T-cell (primary cell): ENCODE data around the gene SLC6A6. TPM values are rescaled to one million over a fixed set of nuclear protein-coding genes. Genes with fewer than 3 reads are reported as not detected.

ENCODE experiments used
- ATAC-seq, 4 experiments: fragments of 200-7000 bp in 3 of 4; fragments of 150-1000 bp in 1 of 4; cut with Tn5 transposase; replicated peaks in 1 of 4; 1 replicate in 3 of 4; 2 replicates in 1 of 4; pipeline ENCODE4 v1.10.0; 2021; ENCODE audit warnings: moderate library complexity in 3 of 4, mild to moderate bottlenecking in 2 of 4, moderate number of reproducible peaks in 1 of 4
- CTCF ChIA-PET, 2 donors: fragments of 300-600 bp; sonication (Branson Sonifier 250); formaldehyde crosslinking; loops; one replicate each; lab custom pipeline; 2022; ENCODE audit warnings: antibody characterized with exemption in 2 of 2; lab: Charles Lee
- POLR2A ChIA-PET, 2 donors: fragments of 300-600 bp; sonication (Branson Sonifier 250); formaldehyde crosslinking; loops; one replicate each; lab custom pipeline; 2022; ENCODE audit warnings: antibody characterized with exemption in 2 of 2; lab: Charles Lee
- DNase-seq, 35 experiments: peaks; one replicate each; pipeline versions ENCODE4 v3.0.0 to v3.0.0-alpha.2; 2013 to 2023
- H3K27ac ChIP-seq: one replicate; pipeline ENCODE4 v1.5.1; 2013; ENCODE audit warnings: low read length
- H3K27me3 ChIP-seq, 2 experiments: replicated peaks in 1 of 2; 1 replicate in 1 of 2; 2 replicates in 1 of 2; pipeline versions ENCODE4 v1.6.1 to v1.7.0; 2013; ENCODE audit warnings: low read length in 1 of 2, mixed read lengths in 1 of 2; ENCODE audit not compliant: control insufficient read depth in 2 of 2, insufficient read depth in 2 of 2; ENCODE audit errors: extremely low read depth in 1 of 2
- H3K36me3 ChIP-seq, 2 donors: 1 replicate in 1 of 2; 2 replicates in 1 of 2; pipeline versions ENCODE4 v1.6.1 to v1.7.0; 2013; ENCODE audit warnings: low read length in 1 of 2; ENCODE audit not compliant: control insufficient read depth in 2 of 2, insufficient read depth in 1 of 2; ENCODE audit errors: extremely low read depth in 1 of 2
- H3K4me1 ChIP-seq, 2 experiments: 1 replicate in 1 of 2; 2 replicates in 1 of 2; pipeline versions ENCODE4 v1.6.1 to v1.7.0; 2013; ENCODE audit warnings: low read length in 2 of 2, mixed read lengths in 1 of 2; ENCODE audit not compliant: insufficient read depth in 2 of 2, control insufficient read depth in 1 of 2; ENCODE audit errors: extremely low read depth in 1 of 2
- H3K4me3 ChIP-seq, 2 donors: 1 replicate in 1 of 2; 2 replicates in 1 of 2; pipeline versions ENCODE4 v1.5.1 to v1.7.0; 2013; ENCODE audit warnings: mild to moderate bottlenecking in 2 of 2, low read length in 1 of 2, moderate library complexity in 1 of 2; ENCODE audit not compliant: control insufficient read depth in 1 of 2; ENCODE audit errors: extremely low read depth in 1 of 2
- H3K9me3 ChIP-seq: 2 replicates; pipeline ENCODE4 v1.7.0; 2013
- H3K27ac Mint-ChIP-seq, 2 donors: one replicate each; pipeline ENCODE4 v1.8.0; 2020 to 2021; ENCODE audit warnings: mild to moderate bottlenecking in 2 of 2, mixed read lengths in 2 of 2
- H3K27me3 Mint-ChIP-seq, 2 donors: one replicate each; pipeline ENCODE4 v1.8.0; 2021 to 2022; ENCODE audit warnings: mixed read lengths in 2 of 2
- H3K36me3 Mint-ChIP-seq: one replicate; pipeline ENCODE4 v1.8.0; 2021; ENCODE audit warnings: mixed read lengths
- H3K4me1 Mint-ChIP-seq, 3 donors: one replicate each; pipeline ENCODE4 v1.8.0; 2020 to 2022; ENCODE audit warnings: mixed read lengths in 3 of 3, mild to moderate bottlenecking in 1 of 3
- H3K4me3 Mint-ChIP-seq, 3 donors: one replicate each; pipeline ENCODE4 v1.8.0; 2020 to 2022; ENCODE audit warnings: mild to moderate bottlenecking in 3 of 3, mixed read lengths in 3 of 3, moderate library complexity in 3 of 3
- H3K9me3 Mint-ChIP-seq, 3 donors: one replicate each; pipeline ENCODE4 v1.8.0; 2020 to 2022; ENCODE audit warnings: mixed read lengths in 3 of 3
- WGBS: methylation state at CpG from one replicate; pipeline ENCODE4 v1.1.5; 2013; ENCODE audit warnings: missing lambda C conversion rate; ENCODE audit not compliant: insufficient coverage; 5-methylcytosine and 5-hydroxymethylcytosine counted together
- total RNA-seq, 35 experiments: library from RNA in 6 of 35; stranded (reverse) in 6 of 35; fragments of 120-200 nt in 1 of 35; gene quantifications; one replicate each; pipeline versions ENCODE4 v1.2.1 to v1.2.4 and lab custom pipeline; 2013 to 2026

The SLC6A6 gene
- total RNA-seq, 5 donors from 2014 or later (not counting 1 experiment from before 2014, with no cell fraction given), result 49.3 to 72.5 (median 63.6) TPM

DNA sequence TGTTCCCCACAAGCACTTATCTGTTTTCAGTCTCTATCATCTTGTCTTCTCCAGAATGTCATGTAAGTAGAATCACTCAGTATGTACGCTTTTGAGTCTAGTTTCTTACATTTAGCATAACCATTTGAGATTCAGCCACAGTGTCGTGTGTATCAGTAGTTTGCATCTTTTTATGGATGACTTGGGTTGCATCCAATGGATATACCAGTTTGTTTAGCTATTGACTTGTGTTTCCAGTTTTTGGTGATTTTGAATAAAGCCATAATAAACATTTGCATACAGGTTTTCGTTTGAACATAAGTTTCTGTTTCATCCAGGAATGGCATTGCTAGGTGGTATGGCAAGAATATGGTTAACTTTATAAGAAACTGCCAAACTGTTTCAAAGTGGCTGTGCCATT lies 125.7 kb downstream of the SLC6A6 start:
- POLR2A ChIA-PET, result no interaction called here
- H3K27me3 Mint-ChIP-seq, result peaks cover 7 to 25% of the 10 kb centered on the region in 2 donors
- 80% methylated on average over 1 of the region's 3 CpGs for WGBS
- no peaks in the 10 kb centered on the region for H3K9me3 Mint-ChIP-seq
- Histone ChIP-seq H3K9me3 (no peaks in the 10 kb centered on the region), H3K27me3 (peaks cover 0 to 26% of the 10 kb centered on the region in 2 experiments), H3K4me1 (no peaks in the 10 kb centered on the region), H3K4me3 (no peak overlapping the region), H3K27ac (no peak overlapping the region), H3K36me3 (no peaks in the 10 kb centered on the region)
- ATAC-seq (no peak), DNase-seq (no peak)
- no peak overlapping the region for H3K4me3 Mint-ChIP-seq
- CTCF ChIA-PET, result no interaction called here
- no peak overlapping the region for H3K27ac Mint-ChIP-seq
- H3K36me3 Mint-ChIP-seq, result no peaks in the 10 kb centered on the region
- no peaks in the 10 kb centered on the region for H3K4me1 Mint-ChIP-seq

DNA sequence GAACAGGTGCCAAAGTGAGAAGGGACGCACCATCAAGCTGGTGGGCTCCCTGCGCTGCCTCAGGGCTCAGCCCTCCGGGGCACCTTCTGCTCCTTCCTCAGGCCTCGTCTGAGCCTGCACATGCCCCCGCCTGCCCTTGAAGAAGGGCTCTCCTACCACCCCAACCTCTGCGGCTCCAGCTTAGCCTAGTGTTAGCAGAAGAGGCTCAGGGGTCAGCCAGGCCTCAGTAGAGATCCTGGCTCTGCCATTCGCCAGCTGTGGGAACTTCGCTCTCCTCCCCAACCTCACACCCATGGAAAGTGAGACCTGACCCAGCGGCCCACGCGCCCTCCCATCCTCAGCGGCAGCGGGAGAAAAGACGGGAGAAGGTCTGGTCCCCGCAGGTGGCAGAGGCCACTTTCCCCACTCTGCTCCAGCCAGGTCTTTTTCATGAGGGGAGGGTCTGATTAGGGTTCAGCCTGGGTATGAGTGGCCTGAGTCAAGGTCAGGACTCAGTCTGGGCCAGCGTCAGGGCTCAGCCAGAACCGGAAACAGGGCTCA lies 129.5 kb downstream of the SLC6A6 start:
- Histone ChIP-seq H3K4me3 (no peak overlapping the region), H3K27ac (no peak overlapping the region), H3K27me3 (peaks cover 0 to 37% of the 10 kb centered on the region in 2 experiments), H3K4me1 (no peaks in the 10 kb centered on the region), H3K9me3 (no peaks in the 10 kb centered on the region), H3K36me3 (no peaks in the 10 kb centered on the region)
- POLR2A ChIA-PET, result no interaction called here
- WGBS, result 92% methylated on average over 13 of the region's 17 CpGs
- no peaks in the 10 kb centered on the region for H3K4me1 Mint-ChIP-seq
- DNase-seq (no peak), ATAC-seq (no peak)
- CTCF ChIA-PET, result no interaction called here
- no peak overlapping the region for H3K4me3 Mint-ChIP-seq
- H3K27me3 Mint-ChIP-seq, result peaks cover 3 to 21% of the 10 kb centered on the region in 2 donors
- H3K36me3 Mint-ChIP-seq, result no peaks in the 10 kb centered on the region
- H3K27ac Mint-ChIP-seq, result no peak overlapping the region
- no peaks in the 10 kb centered on the region for H3K9me3 Mint-ChIP-seq

DNA sequence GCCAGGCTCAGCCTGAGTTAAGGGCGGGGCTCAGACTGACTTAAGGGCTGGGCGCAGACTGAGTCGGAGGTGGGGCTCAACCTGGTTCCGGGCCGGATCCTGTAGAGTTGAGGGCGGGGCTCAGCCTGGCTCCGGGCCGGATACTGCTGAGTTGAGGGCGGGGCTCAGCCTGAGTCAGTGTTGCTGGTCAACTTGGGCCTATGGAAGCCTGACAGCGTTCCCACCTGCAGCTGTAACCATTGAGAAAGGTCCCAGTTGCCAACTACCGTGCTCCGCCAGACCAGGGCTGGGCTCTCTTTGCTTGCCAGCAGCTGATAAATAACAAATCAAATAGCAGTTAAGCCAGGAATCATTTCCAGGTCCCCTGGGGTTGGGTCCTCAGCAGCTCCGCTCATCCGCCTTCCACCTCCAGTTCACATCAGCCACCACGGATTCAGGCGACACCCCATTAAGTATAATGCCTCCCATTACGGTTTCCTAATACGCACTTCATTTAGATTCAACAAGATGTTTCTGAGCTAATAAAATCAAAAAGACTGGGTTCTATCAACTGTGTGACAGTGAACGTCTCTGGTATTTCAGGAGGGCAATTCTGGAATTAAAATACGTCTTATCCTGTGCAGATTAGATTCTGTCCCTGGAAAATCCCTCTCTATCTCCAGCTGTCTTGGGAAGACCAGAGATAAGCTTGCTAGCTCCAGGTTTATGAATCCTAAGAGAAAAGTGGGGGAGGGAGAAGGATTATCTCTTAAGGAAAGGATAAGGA lies 130.5 kb downstream of the SLC6A6 start:
- Histone ChIP-seq H3K9me3 (no peaks in the 10 kb centered on the region), H3K36me3 (no peaks in the 10 kb centered on the region), H3K27me3 (peaks cover 0 to 38% of the 10 kb centered on the region in 2 experiments), H3K4me3 (no peak overlapping the region), H3K27ac (no peak overlapping the region), H3K4me1 (no peaks in the 10 kb centered on the region)
- H3K36me3 Mint-ChIP-seq, result no peaks in the 10 kb centered on the region
- peaks cover 3 to 19% of the 10 kb centered on the region in 2 donors for H3K27me3 Mint-ChIP-seq
- H3K4me3 Mint-ChIP-seq, result no peak overlapping the region
- DNase-seq (no peak), ATAC-seq (peak in 1 of 4 experiments; percentile 32)
- 66% methylated on average over 12 of the region's 20 CpGs for WGBS
- ChIA-PET CTCF (interaction anchor here in 1 of 2 donors (0.6 kb wide), 1 partner anchor 375 kb away, joined by 3 read pairs; no protein-coding TSS in a partner anchor), POLR2A (no interaction called here)
- H3K27ac Mint-ChIP-seq, result no peak overlapping the region
- no peaks in the 10 kb centered on the region for H3K4me1 Mint-ChIP-seq
- H3K9me3 Mint-ChIP-seq, result no peaks in the 10 kb centered on the region

DNA sequence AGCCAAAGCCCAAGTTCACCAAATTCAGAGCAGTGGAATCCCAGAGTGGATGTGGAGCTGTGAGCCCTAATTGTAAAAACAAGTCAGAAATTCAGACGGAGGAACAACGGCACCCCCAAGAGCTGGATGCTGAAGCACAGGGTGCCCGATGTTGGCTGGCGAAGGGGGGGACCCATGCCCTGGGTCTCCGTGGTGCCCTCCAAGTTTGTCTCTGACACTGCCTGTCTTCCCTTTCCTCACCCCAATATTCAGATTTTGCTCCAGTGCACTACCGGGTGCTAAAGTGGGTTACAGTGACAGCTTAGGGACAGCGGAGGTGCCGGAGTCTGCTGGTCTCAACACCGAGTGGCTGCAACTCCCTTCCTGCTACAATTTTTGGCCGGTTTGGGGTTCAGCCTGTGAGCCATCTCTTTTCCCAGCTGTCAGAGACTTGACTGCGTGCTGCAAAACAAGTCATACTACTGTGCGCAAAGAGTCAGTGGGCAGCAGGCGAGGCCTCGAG lies 131.1 kb downstream of the SLC6A6 start:
- Histone ChIP-seq H3K27ac (no peak overlapping the region), H3K36me3 (no peaks in the 10 kb centered on the region), H3K4me1 (no peaks in the 10 kb centered on the region), H3K4me3 (no peak overlapping the region), H3K9me3 (no peaks in the 10 kb centered on the region), H3K27me3 (peaks cover 0 to 38% of the 10 kb centered on the region in 2 experiments)
- ATAC-seq, result no peak
- Mint-ChIP-seq H3K9me3 (no peaks in the 10 kb centered on the region), H3K36me3 (no peaks in the 10 kb centered on the region), H3K27ac (no peak overlapping the region), H3K4me3 (no peak overlapping the region), H3K27me3 (peaks cover 3 to 19% of the 10 kb centered on the region in 2 donors), H3K4me1 (no peaks in the 10 kb centered on the region)
- WGBS, result 88% methylated on average over 14 of the region's 14 CpGs
- POLR2A ChIA-PET, result no interaction called here
- no peak for DNase-seq
- CTCF ChIA-PET, result no interaction called here

DNA sequence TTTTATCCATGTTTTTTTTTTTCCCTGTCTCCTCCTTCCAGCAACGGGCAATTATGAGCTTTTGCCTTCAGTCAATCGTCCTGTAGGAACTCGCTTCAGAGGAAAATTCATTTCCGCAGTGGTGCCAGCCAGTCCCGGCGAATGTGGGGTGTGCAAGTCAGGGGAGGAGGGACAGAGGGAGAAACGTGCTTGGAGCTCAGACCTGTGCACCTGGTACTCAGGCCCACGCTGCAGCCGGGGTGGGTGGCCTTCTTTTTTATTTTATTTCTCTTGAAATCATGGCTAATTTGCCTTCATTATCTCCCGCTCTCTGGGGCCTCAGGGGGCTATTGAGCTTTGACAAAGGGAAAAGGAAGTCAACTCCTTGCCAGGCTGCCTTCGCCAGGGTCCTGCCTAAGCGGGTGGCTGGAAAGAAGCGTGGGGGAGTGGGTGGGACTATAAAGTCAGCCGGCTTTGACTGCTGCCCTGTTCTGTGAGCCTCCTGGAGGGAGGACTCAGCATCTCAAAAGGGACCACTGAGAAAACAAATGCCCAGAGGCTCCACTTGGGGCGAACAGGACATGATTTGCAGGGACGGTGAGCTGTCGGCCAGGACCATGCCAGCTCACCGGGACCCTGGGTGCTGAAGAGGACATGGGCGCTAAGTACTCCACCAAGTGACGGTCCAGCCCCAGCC lies 132.2 kb downstream of the SLC6A6 start:
- no peaks in the 10 kb centered on the region for H3K9me3 Mint-ChIP-seq
- 53% methylated on average over 14 of the region's 20 CpGs for WGBS
- ChIA-PET POLR2A (no interaction called here), CTCF (interaction anchor here in 1 of 2 donors (0.7 kb wide), 1 partner anchor 493 kb away, joined by 3 read pairs; no protein-coding TSS in a partner anchor)
- H3K27me3 Mint-ChIP-seq, result peaks cover 3 to 19% of the 10 kb centered on the region in 2 donors
- peaks cover 0 to 38% of the 10 kb centered on the region in 2 experiments for H3K27me3 ChIP-seq
- H3K27ac Mint-ChIP-seq, result no peak overlapping the region
- H3K36me3 ChIP-seq, result no peaks in the 10 kb centered on the region
- no peak for ATAC-seq
- no peaks in the 10 kb centered on the region for H3K4me1 Mint-ChIP-seq
- H3K27ac ChIP-seq, result no peak overlapping the region
- H3K9me3 ChIP-seq, result no peaks in the 10 kb centered on the region
- H3K36me3 Mint-ChIP-seq, result no peaks in the 10 kb centered on the region
- H3K4me1 ChIP-seq, result no peaks in the 10 kb centered on the region
- DNase-seq, result no peak
- no peak overlapping the region for H3K4me3 ChIP-seq
- no peak overlapping the region for H3K4me3 Mint-ChIP-seq

DNA sequence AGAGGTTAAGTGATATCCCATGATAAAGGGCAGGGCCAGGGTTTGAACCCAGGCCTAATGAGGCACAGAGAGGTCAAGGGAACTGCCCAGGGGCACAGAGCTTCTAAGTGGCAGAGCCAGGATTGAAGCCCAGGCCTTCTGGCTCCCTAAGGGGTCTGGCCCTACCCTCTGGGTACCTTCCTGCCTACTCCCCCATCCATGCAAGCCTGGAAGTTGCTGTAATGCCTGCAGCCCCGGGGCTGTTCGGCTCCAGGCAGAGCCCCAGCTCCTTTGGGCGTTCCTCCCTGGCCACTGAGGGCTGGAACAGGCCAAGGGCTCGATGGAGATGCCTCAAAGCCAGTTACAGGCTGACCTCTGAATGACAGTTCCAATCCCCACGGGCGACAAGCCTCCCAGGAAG lies 133.2 kb downstream of the SLC6A6 start:
- no peak for DNase-seq
- Histone ChIP-seq H3K27me3 (peaks cover 0 to 41% of the 10 kb centered on the region in 2 experiments), H3K36me3 (no peaks in the 10 kb centered on the region), H3K27ac (no peak overlapping the region), H3K4me3 (no peak overlapping the region), H3K4me1 (no peaks in the 10 kb centered on the region), H3K9me3 (no peaks in the 10 kb centered on the region)
- no peak overlapping the region for H3K27ac Mint-ChIP-seq
- CTCF ChIA-PET, result no interaction called here
- 68% methylated on average over 6 of the region's 6 CpGs for WGBS
- H3K4me1 Mint-ChIP-seq, result no peaks in the 10 kb centered on the region
- POLR2A ChIA-PET, result no interaction called here
- H3K36me3 Mint-ChIP-seq, result no peaks in the 10 kb centered on the region
- no peaks in the 10 kb centered on the region for H3K9me3 Mint-ChIP-seq
- peaks cover 0 to 15% of the 10 kb centered on the region in 2 donors for H3K27me3 Mint-ChIP-seq
- no peak overlapping the region for H3K4me3 Mint-ChIP-seq
- no peak for ATAC-seq
